ENCODE data around the gene SEL1L3.

Gene SEL1L3

DNA sequence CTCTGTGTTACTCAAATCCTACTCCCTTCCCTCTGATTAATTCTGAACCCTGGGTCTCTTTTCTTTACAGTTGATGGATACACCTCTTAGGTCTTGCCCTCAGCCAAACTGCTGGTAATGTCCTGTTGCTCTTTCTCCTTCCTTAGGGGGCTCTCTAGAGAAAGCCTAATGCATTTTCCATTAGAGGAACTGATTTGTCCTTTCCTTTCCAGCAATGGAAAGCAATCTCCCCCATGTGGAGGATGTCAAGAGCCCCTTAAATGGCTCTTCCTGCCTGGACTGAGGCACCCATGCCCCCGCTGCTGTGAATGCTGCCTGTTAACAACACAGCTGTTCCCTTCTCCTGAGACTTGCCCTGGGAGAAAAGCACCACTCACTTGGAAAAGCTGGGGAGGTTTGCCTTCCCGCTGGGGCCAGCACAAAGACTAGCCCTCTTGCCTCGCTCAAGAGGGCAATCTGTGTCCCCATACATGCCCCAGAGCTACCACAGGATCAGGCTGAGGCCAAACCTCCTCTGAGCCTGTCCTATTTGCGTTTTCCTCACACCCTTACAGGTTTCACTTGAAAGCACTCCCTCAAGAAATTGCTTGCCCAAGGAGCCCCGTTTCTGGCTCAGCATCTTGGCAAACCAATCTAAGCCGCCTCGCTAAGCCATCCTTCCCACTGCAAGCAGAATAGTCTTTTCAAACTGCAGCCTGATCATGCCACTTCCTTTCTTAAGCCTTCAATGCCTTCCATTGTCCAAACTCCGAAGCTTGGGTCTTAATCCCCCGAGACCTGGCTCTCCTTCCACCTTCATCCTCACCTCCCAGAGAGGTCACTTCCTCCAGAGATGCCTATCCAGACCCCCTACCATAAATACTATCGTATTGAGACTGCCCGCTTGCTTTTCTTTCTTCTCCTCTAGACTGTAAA, 28.0 kb upstream of the SEL1L3 start:
- peaks cover 4% of the 10 kb centered on the region for H3K9me3 ChIP-seq (ENCODE audit: severe bottlenecking)
- H3K4me3 ChIP-seq (ENCODE audit: low read depth, low read length), result no peak overlapping the region
- TF ChIP-seq, protein P1, sequence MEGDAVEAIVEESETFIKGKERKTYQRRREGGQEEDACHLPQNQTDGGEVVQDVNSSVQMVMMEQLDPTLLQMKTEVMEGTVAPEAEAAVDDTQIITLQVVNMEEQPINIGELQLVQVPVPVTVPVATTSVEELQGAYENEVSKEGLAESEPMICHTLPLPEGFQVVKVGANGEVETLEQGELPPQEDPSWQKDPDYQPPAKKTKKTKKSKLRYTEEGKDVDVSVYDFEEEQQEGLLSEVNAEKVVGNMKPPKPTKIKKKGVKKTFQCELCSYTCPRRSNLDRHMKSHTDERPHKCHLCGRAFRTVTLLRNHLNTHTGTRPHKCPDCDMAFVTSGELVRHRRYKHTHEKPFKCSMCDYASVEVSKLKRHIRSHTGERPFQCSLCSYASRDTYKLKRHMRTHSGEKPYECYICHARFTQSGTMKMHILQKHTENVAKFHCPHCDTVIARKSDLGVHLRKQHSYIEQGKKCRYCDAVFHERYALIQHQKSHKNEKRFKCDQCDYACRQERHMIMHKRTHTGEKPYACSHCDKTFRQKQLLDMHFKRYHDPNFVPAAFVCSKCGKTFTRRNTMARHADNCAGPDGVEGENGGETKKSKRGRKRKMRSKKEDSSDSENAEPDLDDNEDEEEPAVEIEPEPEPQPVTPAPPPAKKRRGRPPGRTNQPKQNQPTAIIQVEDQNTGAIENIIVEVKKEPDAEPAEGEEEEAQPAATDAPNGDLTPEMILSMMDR (IDR thresholded peaks at IDR 0.05; ENCODE audit: low read depth, low read length), result no peak
- H3K27me3 ChIP-seq (ENCODE audit: insufficient read depth, low read depth, severe bottlenecking), result no peaks in the 10 kb centered on the region
- no peak overlapping the region; the same call in 1 of the 2 replicates for H3K27ac ChIP-seq
- DNase-seq, result no peak
- H3K36me3 ChIP-seq, result no peaks in the 10 kb centered on the region

- no peak for DNase-seq
Observed at GRCh38 chr4:25889589-25890503, 27.1 kb upstream of the SEL1L3 start.

GRCh38 chr4:25888781-25889180, 26.0 kb upstream of the SEL1L3 start:
- TF ChIP-seq, protein P1 (IDR thresholded peaks at IDR 0.05; ENCODE audit: low read depth, low read length), result no peak
- Histone ChIP-seq H3K9me3 (ENCODE audit: severe bottlenecking) (peaks cover 4% of the 10 kb centered on the region), H3K4me3 (ENCODE audit: low read depth, low read length) (no peak overlapping the region), H3K36me3 (no peaks in the 10 kb centered on the region), H3K27me3 (ENCODE audit: insufficient read depth, low read depth, severe bottlenecking) (no peaks in the 10 kb centered on the region), H3K27ac (no peak overlapping the region)
- no peak for DNase-seq

More at GRCh38 chr4:25889589-25890503, 27.1 kb upstream of the SEL1L3 start:
- Histone ChIP-seq H3K27me3 (ENCODE audit: insufficient read depth, low read depth, severe bottlenecking) (no peaks in the 10 kb centered on the region), H3K4me3 (ENCODE audit: low read depth, low read length) (no peak overlapping the region), H3K36me3 (no peaks in the 10 kb centered on the region), H3K9me3 (ENCODE audit: severe bottlenecking) (peaks cover 4% of the 10 kb centered on the region), H3K27ac (no peak overlapping the region)
- TF ChIP-seq, protein P1 (IDR thresholded peaks at IDR 0.05; ENCODE audit: low read depth, low read length), result no peak

- H3K36me3 ChIP-seq, result no peaks in the 10 kb centered on the region
- TF ChIP-seq, protein P1 (IDR thresholded peaks at IDR 0.05; ENCODE audit: low read depth, low read length), result no peak
- no peak for DNase-seq
- no peak overlapping the region for H3K27ac ChIP-seq
- no peak overlapping the region for H3K4me3 ChIP-seq (ENCODE audit: low read depth, low read length)
- no peaks in the 10 kb centered on the region for H3K27me3 ChIP-seq (ENCODE audit: insufficient read depth, low read depth, severe bottlenecking)
- no peaks in the 10 kb centered on the region for H3K9me3 ChIP-seq (ENCODE audit: severe bottlenecking)
Observed at GRCh38 chr4:25884031-25884782, 21.4 kb upstream of the SEL1L3 start.

- no peaks in the 10 kb centered on the region for H3K27me3 ChIP-seq (ENCODE audit: insufficient read depth, low read depth, severe bottlenecking)
- TF ChIP-seq, protein P1 (IDR thresholded peaks at IDR 0.05; ENCODE audit: low read depth, low read length), result no peak
- no peak for DNase-seq
- H3K36me3 ChIP-seq, result no peaks in the 10 kb centered on the region
- H3K9me3 ChIP-seq (ENCODE audit: severe bottlenecking), result no peaks in the 10 kb centered on the region
- no peak overlapping the region for H3K27ac ChIP-seq
- H3K4me3 ChIP-seq (ENCODE audit: low read depth, low read length), result no peak overlapping the region
Observed at GRCh38 chr4:25883565-25883964, 20.8 kb upstream of the SEL1L3 start.

All from WERI-Rb-1 (cell line).